ENCODE data around the gene FREM1. TPM values are rescaled to one million over a fixed set of nuclear protein-coding genes. Genes with fewer than 3 reads are reported as not detected.

The FREM1 gene
- polyA plus RNA-seq, 1 experiment, result 0.01 TPM

GRCh38 chr9:14715102-14715501 lies 195.1 kb downstream of the FREM1 start:
- H3K4me3 ChIP-seq (ENCODE audit: low read depth, low read length), result no peak overlapping the region
- no peaks in the 10 kb centered on the region for H3K36me3 ChIP-seq (ENCODE audit: control insufficient read depth, insufficient read depth, low read length)
- TF ChIP-seq CTCF (IDR thresholded peaks at IDR 0.05; ENCODE audit: insufficient read depth, low read depth, low read length), result no peak
- CTCF ChIA-PET, result interaction anchor here (0.7 kb wide), 1 partner anchor 15 kb away, joined by 3 read pairs; no protein-coding TSS in a partner anchor
- DNase-seq (ENCODE audit: low read depth), result no peak
- no peaks in the 10 kb centered on the region for H3K27me3 ChIP-seq (ENCODE audit: control insufficient read depth, insufficient read depth, low read length)
- POLR2A ChIA-PET, result no interaction called here

GRCh38 chr9:14713187-14713767 lies 197.0 kb downstream of the FREM1 start:
- ChIA-PET POLR2A (no interaction called here), CTCF (interaction anchor here (1.2 kb wide), 1 partner anchor 20 kb away, joined by 3 read pairs; the partner anchor contains the start of gene ZDHHC21)
- Histone ChIP-seq H3K4me3 (ENCODE audit: low read depth, low read length) (no peak overlapping the region), H3K27me3 (ENCODE audit: control insufficient read depth, insufficient read depth, low read length) (no peaks in the 10 kb centered on the region), H3K36me3 (ENCODE audit: control insufficient read depth, insufficient read depth, low read length) (no peaks in the 10 kb centered on the region)
- no peak for TF ChIP-seq CTCF (IDR thresholded peaks at IDR 0.05; ENCODE audit: insufficient read depth, low read depth, low read length)
- DNase-seq (ENCODE audit: low read depth), result no peak

DNA sequence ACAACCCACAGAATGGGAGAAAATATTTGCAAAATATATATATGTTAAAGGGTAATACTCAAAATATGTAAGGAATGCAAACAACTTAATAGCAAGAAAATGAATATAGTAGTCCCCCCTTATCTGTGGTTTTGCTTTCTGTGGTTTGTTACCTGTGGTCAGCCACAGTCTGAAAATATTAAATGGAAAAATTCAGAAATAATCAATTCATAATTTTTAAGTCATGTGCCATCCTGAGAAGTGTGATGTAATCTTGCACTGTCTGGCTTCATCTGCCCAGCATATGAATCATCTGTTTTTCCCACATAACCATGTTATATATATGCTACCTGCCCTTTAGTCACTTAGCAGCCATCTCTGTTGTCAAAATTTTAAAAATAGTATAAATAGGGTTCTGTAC lies 199.4 kb downstream of the FREM1 start:
- no peak overlapping the region for H3K4me3 ChIP-seq (ENCODE audit: low read depth, low read length)
- ChIA-PET POLR2A (no interaction called here), CTCF (interaction anchor here (1.1 kb wide), 1 partner anchor 10 kb away, joined by 4 read pairs; no protein-coding TSS in a partner anchor)
- no peaks in the 10 kb centered on the region for H3K27me3 ChIP-seq (ENCODE audit: control insufficient read depth, insufficient read depth, low read length)
- no peak for DNase-seq (ENCODE audit: low read depth)
- no peak for TF ChIP-seq CTCF (IDR thresholded peaks at IDR 0.05; ENCODE audit: insufficient read depth, low read depth, low read length)
- H3K36me3 ChIP-seq (ENCODE audit: control insufficient read depth, insufficient read depth, low read length), result no peaks in the 10 kb centered on the region

DNA sequence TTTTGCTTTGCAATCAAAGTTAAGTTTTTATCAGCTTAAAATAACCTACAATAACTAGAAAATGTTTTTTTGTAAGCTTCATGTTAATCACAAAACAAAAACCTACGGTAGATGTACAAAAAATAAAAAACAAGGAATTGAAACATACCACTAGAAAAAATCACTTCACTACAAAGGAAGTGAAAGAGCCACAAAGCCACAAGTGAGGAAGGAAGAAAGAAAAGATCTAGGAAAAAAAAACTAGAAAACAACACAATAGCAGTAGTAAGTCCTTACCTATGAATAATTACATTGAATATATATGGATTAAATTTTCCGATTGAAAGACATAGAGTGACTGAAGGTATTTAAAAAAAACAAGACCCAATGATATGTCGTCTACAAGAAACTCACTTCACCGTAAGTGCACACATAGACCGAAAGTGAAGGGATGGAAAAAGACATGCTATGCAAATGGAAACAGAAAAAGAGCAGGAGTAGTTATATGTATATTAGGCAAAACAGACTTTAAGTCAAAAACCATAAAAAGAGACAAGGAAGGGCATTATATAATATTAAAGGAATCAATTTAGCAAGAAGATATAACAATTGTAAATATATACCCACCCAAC lies 203.6 kb downstream of the FREM1 start:
- no peak for TF ChIP-seq CTCF (IDR thresholded peaks at IDR 0.05; ENCODE audit: insufficient read depth, low read depth, low read length)
- H3K27me3 ChIP-seq (ENCODE audit: control insufficient read depth, insufficient read depth, low read length), result 0 out of 2 replicates have a peak, but pooled peaks cover 2% of the 10 kb centered on the region
- H3K4me3 ChIP-seq (ENCODE audit: low read depth, low read length), result no peak overlapping the region
- DNase-seq (ENCODE audit: low read depth), result no peak
- POLR2A ChIA-PET, result no interaction called here
- CTCF ChIA-PET, result no interaction called here
- no peaks in the 10 kb centered on the region for H3K36me3 ChIP-seq (ENCODE audit: control insufficient read depth, insufficient read depth, low read length)

DNA sequence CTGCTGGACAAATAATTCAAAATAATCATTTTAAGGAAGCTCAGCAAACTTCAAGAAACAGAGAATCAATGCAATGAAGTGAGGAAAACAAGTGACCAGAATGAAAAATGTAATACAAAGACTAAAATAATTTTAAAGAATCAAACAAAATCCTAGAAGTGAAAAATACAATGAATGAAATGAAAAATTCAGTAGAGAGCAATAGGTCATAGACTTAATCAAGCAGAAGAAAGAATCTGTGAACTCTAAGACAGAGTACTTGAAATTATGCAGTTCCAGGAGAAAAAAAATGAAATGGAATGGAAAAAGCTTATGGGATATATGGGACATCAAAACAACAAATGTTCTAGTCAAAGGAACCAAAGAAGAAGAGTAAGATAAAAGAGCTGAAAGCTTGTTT lies 205.1 kb downstream of the FREM1 start:
- H3K36me3 ChIP-seq (ENCODE audit: control insufficient read depth, insufficient read depth, low read length), result no peaks in the 10 kb centered on the region
- TF ChIP-seq CTCF (IDR thresholded peaks at IDR 0.05; ENCODE audit: insufficient read depth, low read depth, low read length), result no peak
- 0 out of 2 replicates have a peak, but pooled peaks cover 2% of the 10 kb centered on the region for H3K27me3 ChIP-seq (ENCODE audit: control insufficient read depth, insufficient read depth, low read length)
- CTCF ChIA-PET, result no interaction called here
- POLR2A ChIA-PET, result no interaction called here
- H3K4me3 ChIP-seq (ENCODE audit: low read depth, low read length), result no peak overlapping the region
- no peak for DNase-seq (ENCODE audit: low read depth)

Measured in BJ (cell line).